Activated naive CD8-positive, alpha-beta T cell treated with anti-CD3 and anti-CD28 coated beads, Interleukin-2, amount 10 ng/mL, durations not matched to agents 7 days and 5 days (primary cell): Measurements from ENCODE around the gene EXOG. TPM values are rescaled to one million over a fixed set of nuclear protein-coding genes. Genes with fewer than 3 reads are reported as not detected.
A peak's percentile ranks its signal among the peaks of the same experiment; 100 is the strongest.
"Not testable (repeated sequence)": the region's sequence is repeated elsewhere in the genome, so short reads cannot be mapped to it uniquely, and the experiment has no call there.

Experiments used
- ATAC-seq: fragments of 150-1000 bp; cut with Tn5 transposase; one replicate; pipeline ENCODE4 v1.10.0; 2021; ENCODE audit warnings: low read depth, moderate library complexity
- POLR2A ChIA-PET: fragments of 350-600 bp; sonication (Branson Sonifier 250); formaldehyde crosslinking; loops from one replicate; lab custom pipeline; 2021; ENCODE audit warnings: antibody characterized with exemption; lab: Charles Lee
- DNase-seq: peaks from one replicate; pipeline ENCODE4 v3.0.0; 2021
- H3K27ac Mint-ChIP-seq: one replicate; pipeline ENCODE4 v1.8.0; 2022; ENCODE audit warnings: mild to moderate bottlenecking, mixed read lengths
- H3K27me3 Mint-ChIP-seq: one replicate; pipeline ENCODE4 v1.8.0; 2022; ENCODE audit warnings: mild to moderate bottlenecking, moderate library complexity, mixed read lengths
- H3K36me3 Mint-ChIP-seq: one replicate; pipeline ENCODE4 v1.8.0; 2021; ENCODE audit warnings: mild to moderate bottlenecking, mixed read lengths
- H3K4me1 Mint-ChIP-seq: one replicate; pipeline ENCODE4 v1.8.0; 2021; ENCODE audit warnings: mixed read lengths
- H3K4me3 Mint-ChIP-seq: one replicate; pipeline ENCODE4 v1.8.0; 2022; ENCODE audit warnings: mild to moderate bottlenecking, moderate library complexity, mixed read lengths
- H3K9me3 Mint-ChIP-seq: one replicate; pipeline ENCODE4 v1.8.0; 2021; ENCODE audit warnings: mixed read lengths
- total RNA-seq, 2 experiments: library from RNA; stranded (reverse); gene quantifications; one replicate each; pipeline ENCODE4 v1.2.3, GENCODE V29; 2021

EXOG gene
- total RNA-seq, 2 experiments from 2014 or later = 21.9 to 22.8 TPM

DNA sequence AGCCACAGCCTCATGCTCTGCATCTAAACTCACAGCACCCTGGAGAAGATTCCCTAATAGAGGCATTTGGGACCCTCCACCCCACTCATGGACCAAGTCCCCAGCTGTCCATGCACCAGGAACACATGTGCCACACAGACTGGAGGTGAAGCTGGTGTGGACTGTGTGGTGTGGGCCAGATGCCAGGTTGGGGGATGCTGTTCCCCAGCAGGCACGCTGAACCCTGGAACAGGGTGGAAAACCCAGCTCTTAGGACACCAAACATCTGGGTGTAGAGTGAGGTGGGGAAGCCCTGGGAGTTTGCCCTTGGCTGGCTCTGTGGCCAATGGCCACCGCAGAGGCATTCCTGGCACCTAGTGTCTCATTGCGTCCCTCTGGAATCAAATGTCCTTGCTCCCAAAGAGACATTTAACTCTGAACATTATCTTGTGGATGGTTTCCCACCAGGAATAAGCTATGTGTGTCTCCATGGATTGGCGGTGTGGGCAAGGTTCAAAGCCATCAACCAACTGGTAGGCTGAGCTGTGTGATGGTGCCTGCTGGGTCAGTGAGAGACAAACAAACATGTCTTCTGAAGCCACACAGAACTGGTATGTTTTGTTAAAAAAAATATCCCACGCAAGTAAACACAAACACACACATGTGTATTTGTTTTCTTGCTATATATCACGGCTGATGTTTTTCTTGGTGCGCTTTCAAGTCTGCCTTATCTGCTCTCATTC, 65.0 kb downstream of the EXOG start:
- no peak overlapping the region for H3K27ac Mint-ChIP-seq
- H3K27me3 Mint-ChIP-seq = no peaks in the 10 kb centered on the region
- no peaks in the 10 kb centered on the region for H3K36me3 Mint-ChIP-seq
- POLR2A ChIA-PET = no interaction called here
- DNase-seq (no peak), ATAC-seq (no peak)
- no peaks in the 10 kb centered on the region for H3K4me1 Mint-ChIP-seq
- H3K9me3 Mint-ChIP-seq = no peaks in the 10 kb centered on the region
- H3K4me3 Mint-ChIP-seq = no peak overlapping the region

GRCh38 chr3:38561746-38562466, 65.8 kb downstream of the EXOG start:
- Mint-ChIP-seq H3K27ac (no peak overlapping the region), H3K4me3 (no peak overlapping the region), H3K4me1 (no peaks in the 10 kb centered on the region), H3K27me3 (no peaks in the 10 kb centered on the region), H3K36me3 (no peaks in the 10 kb centered on the region), H3K9me3 (no peaks in the 10 kb centered on the region)
- POLR2A ChIA-PET = no interaction called here
- DNase-seq = no peak
- no peak for ATAC-seq

DNA sequence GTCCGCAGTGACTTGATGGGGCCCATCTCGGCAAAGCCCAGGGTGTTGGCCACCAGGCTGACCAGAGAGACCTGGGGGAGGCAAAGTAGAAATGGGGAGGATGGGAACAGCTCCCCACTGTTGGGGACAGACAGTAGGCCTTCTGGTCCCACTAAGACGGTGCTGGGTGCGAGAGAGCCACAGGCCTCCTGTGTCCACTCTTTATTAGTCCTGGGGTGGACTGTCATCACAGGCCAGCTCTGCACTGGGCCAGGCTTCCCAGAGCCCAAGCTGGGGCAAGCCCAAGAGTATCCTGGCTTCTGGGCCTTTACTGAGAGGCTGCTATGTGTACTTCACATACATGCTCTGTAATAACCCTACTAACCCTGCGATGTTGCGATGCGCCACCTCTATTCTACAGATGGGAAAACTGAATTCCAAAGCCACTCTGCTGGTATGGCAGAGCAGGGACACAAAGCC, 66.4 kb downstream of the EXOG start:
- H3K36me3 Mint-ChIP-seq = no peaks in the 10 kb centered on the region
- no peaks in the 10 kb centered on the region for H3K4me1 Mint-ChIP-seq
- no peaks in the 10 kb centered on the region for H3K27me3 Mint-ChIP-seq
- no peak for DNase-seq
- ATAC-seq = no peak
- H3K9me3 Mint-ChIP-seq = no peaks in the 10 kb centered on the region
- POLR2A ChIA-PET = no interaction called here
- no peak overlapping the region for H3K27ac Mint-ChIP-seq
- H3K4me3 Mint-ChIP-seq = no peak overlapping the region

- no peaks in the 10 kb centered on the region for H3K9me3 Mint-ChIP-seq
- ATAC-seq = no peak
- H3K4me1 Mint-ChIP-seq = no peaks in the 10 kb centered on the region
- no peaks in the 10 kb centered on the region for H3K36me3 Mint-ChIP-seq
- DNase-seq = peak; percentile 20
- no peaks in the 10 kb centered on the region for H3K27me3 Mint-ChIP-seq
- no peak overlapping the region for H3K27ac Mint-ChIP-seq
- H3K4me3 Mint-ChIP-seq = no peak overlapping the region
- POLR2A ChIA-PET = no interaction called here
Observed at GRCh38 chr3:38563070-38563885, 67.1 kb downstream of the EXOG start.

- Mint-ChIP-seq H3K9me3 (no peaks in the 10 kb centered on the region), H3K27ac (no peak overlapping the region), H3K36me3 (no peaks in the 10 kb centered on the region), H3K4me1 (no peaks in the 10 kb centered on the region), H3K4me3 (no peak overlapping the region), H3K27me3 (no peaks in the 10 kb centered on the region)
- ATAC-seq = no peak
- POLR2A ChIA-PET = no interaction called here
- no peak for DNase-seq
Observed at GRCh38 chr3:38563886-38564270, 67.7 kb downstream of the EXOG start.

- POLR2A ChIA-PET = no interaction called here
- no peaks in the 10 kb centered on the region for H3K27me3 Mint-ChIP-seq
- DNase-seq (peak; percentile 7), ATAC-seq (no peak)
- no peak overlapping the region for H3K4me3 Mint-ChIP-seq
- no peaks in the 10 kb centered on the region for H3K4me1 Mint-ChIP-seq
- no peaks in the 10 kb centered on the region for H3K9me3 Mint-ChIP-seq
- H3K27ac Mint-ChIP-seq = no peak overlapping the region
- H3K36me3 Mint-ChIP-seq = no peaks in the 10 kb centered on the region
Observed at GRCh38 chr3:38564631-38565338, 68.6 kb downstream of the EXOG start.

DNA sequence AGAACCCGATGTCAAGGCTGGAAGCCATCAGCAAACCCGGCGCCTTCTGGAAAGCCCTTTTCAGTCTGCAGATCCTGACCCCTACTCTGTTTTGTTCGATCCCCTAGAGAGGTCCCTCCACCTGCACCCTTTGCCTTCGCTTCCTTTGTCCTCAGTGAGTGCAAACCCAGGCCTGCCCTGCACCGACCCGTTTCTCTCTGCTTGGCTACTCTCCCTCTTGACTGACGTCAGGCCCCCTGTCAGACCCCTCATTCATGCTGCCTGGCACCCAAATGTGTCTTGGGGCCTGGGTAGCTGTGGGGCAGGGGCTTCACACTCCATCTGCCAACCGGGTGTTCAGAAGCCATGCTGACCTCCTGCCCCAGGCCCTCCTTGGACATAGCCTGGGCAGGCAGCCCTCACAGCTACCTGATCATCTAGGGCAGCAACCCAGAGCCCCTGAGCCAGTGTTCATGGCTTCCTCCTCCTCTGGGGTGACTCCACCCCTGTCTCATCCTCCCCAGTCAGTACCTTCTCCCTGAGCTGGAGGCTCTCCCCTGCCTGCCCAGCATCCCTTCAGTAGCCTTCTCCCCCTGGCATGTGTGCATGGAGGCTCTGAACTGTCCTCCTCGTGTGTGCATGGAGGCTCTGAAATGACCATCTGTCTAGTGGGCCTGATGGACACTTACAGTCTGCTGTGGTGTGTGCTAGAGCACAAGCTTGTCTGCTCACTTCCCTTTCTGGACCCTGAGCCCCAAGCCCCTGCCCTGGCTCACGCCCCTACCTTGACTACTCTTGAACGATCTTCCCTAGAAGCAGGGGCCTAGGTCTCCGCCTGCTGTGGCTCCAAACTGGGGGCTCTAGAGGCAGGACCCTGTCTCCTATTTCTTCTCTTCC, 69.4 kb downstream of the EXOG start:
- Mint-ChIP-seq H3K27ac (no peak overlapping the region), H3K27me3 (no peaks in the 10 kb centered on the region), H3K36me3 (no peaks in the 10 kb centered on the region), H3K4me3 (no peak overlapping the region), H3K9me3 (no peaks in the 10 kb centered on the region), H3K4me1 (no peaks in the 10 kb centered on the region)
- ATAC-seq = no peak
- DNase-seq = peak; percentile 12
- POLR2A ChIA-PET = no interaction called here

GRCh38 chr3:38566215-38566528, 70.0 kb downstream of the EXOG start:
- no peaks in the 10 kb centered on the region for H3K4me1 Mint-ChIP-seq
- H3K27ac Mint-ChIP-seq = no peak overlapping the region
- POLR2A ChIA-PET = no interaction called here
- ATAC-seq (no peak), DNase-seq (peak; percentile 17)
- H3K27me3 Mint-ChIP-seq = no peaks in the 10 kb centered on the region
- H3K4me3 Mint-ChIP-seq = no peak overlapping the region
- no peaks in the 10 kb centered on the region for H3K36me3 Mint-ChIP-seq
- H3K9me3 Mint-ChIP-seq = no peaks in the 10 kb centered on the region

GRCh38 chr3:38566794-38567193, 70.7 kb downstream of the EXOG start:
- H3K4me3 Mint-ChIP-seq, ATAC-seq, H3K9me3 Mint-ChIP-seq, POLR2A ChIA-PET, H3K27me3 Mint-ChIP-seq, H3K4me1 Mint-ChIP-seq, H3K27ac Mint-ChIP-seq, H3K36me3 Mint-ChIP-seq: not testable (repeated sequence)
- DNase-seq = peak; percentile 2

GRCh38 chr3:38567498-38567897, 71.4 kb downstream of the EXOG start:
- Mint-ChIP-seq H3K36me3 (no peaks in the 10 kb centered on the region), H3K27ac (no peak overlapping the region), H3K9me3 (no peaks in the 10 kb centered on the region), H3K4me1 (no peaks in the 10 kb centered on the region), H3K4me3 (no peak overlapping the region), H3K27me3 (no peaks in the 10 kb centered on the region)
- POLR2A ChIA-PET = no interaction called here
- DNase-seq (no peak), ATAC-seq (no peak)

- Mint-ChIP-seq H3K27me3 (peaks cover 2% of the 10 kb centered on the region), H3K27ac (no peak overlapping the region), H3K4me3 (no peak overlapping the region), H3K36me3 (no peaks in the 10 kb centered on the region), H3K9me3 (no peaks in the 10 kb centered on the region), H3K4me1 (no peaks in the 10 kb centered on the region)
- ATAC-seq (no peak), DNase-seq (no peak)
- POLR2A ChIA-PET = no interaction called here
Observed at GRCh38 chr3:38573111-38573510, 77.0 kb downstream of the EXOG start.

DNA sequence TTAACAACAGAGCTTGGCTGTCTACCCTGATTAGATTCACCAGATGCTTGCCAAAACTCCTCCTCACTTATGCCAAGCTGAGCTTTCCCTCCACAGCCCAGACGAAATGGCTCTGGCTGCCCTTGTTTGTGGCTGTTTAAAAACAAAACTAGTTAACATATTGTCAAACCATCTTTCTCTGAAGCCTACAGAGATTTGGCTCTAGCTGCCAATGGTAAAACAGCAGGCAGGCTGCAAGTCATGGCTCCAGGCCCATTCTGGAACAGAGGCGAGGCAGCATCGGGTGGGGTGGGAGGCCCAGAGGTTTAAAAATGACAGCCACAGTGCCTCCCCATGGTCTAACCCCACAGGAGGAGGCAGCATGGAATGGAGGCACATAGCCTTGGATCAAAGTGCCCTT, 77.4 kb downstream of the EXOG start:
- Mint-ChIP-seq H3K27me3 (peaks cover 2% of the 10 kb centered on the region), H3K9me3 (no peaks in the 10 kb centered on the region), H3K36me3 (no peaks in the 10 kb centered on the region), H3K4me1 (no peaks in the 10 kb centered on the region), H3K27ac (no peak overlapping the region), H3K4me3 (no peak overlapping the region)
- DNase-seq = no peak
- no peak for ATAC-seq
- POLR2A ChIA-PET = no interaction called here
